ENCODE measurements around the gene ITFG2. TPM values are rescaled to one million over a fixed set of nuclear protein-coding genes. Genes with fewer than 3 reads are reported as not detected.

The ITFG2 gene
- total and polyA plus RNA-seq, 2 donors = 23.2 to 27.2 TPM

Other genes starting within 250 kb of the ITFG2 start
- 27.9 TPM for gene FKBP4, start 17.7 kb upstream of the ITFG2 start, total RNA-seq
- 43.7 TPM for gene FKBP4, start 17.7 kb upstream of the ITFG2 start, polyA plus RNA-seq
- gene NRIP2, start 22.4 kb downstream of the ITFG2 start, total RNA-seq = 1.7 TPM
- gene NRIP2, start 22.4 kb downstream of the ITFG2 start, polyA plus RNA-seq = 4.3 TPM
- gene TEX52, start 44.4 kb downstream of the ITFG2 start, total RNA-seq = not detected
- gene TEX52, start 44.4 kb downstream of the ITFG2 start, polyA plus RNA-seq = not detected
- 6.2 TPM for gene FOXM1, start 64.5 kb downstream of the ITFG2 start, total RNA-seq
- 0.49 TPM for gene FOXM1, start 64.5 kb downstream of the ITFG2 start, polyA plus RNA-seq
- 27.4 TPM for gene RHNO1, start 64.6 kb downstream of the ITFG2 start, total RNA-seq
- gene RHNO1, start 64.6 kb downstream of the ITFG2 start, polyA plus RNA-seq = 12.0 TPM
- gene TULP3, start 78.2 kb downstream of the ITFG2 start, total RNA-seq = 24.3 TPM
- gene TULP3, start 78.2 kb downstream of the ITFG2 start, polyA plus RNA-seq = 22.8 TPM
- 3.7 TPM for gene TEAD4, start 146.7 kb downstream of the ITFG2 start, total RNA-seq
- gene TEAD4, start 146.7 kb downstream of the ITFG2 start, polyA plus RNA-seq = 16.3 TPM